Vagina (tissue), 2 donors: Measurements from ENCODE around the gene CYTH2.

Source experiments
- POLR2A ChIP-seq, 2 donors: fragments of 450-650 bp; IDR thresholded peaks; one replicate each; pipeline ENCODE4 v1.6.1; 2017; ENCODE audit warnings: antibody characterized with exemption in 2 of 2, mild to moderate bottlenecking in 2 of 2, moderate library complexity in 2 of 2
- TF ChIP-seq, protein P1 (sequence below), 3 experiments: fragments of 450-650 bp in 2 of 3; fragments of 200-600 bp in 1 of 3; sonication (generic) in 1 of 3; IDR thresholded peaks; one replicate each; pipeline ENCODE4 v1.5.1; 2017 to 2019; ENCODE audit warnings: antibody characterized with exemption in 3 of 3, mild to moderate bottlenecking in 2 of 3, moderate library complexity in 2 of 3

DNA sequence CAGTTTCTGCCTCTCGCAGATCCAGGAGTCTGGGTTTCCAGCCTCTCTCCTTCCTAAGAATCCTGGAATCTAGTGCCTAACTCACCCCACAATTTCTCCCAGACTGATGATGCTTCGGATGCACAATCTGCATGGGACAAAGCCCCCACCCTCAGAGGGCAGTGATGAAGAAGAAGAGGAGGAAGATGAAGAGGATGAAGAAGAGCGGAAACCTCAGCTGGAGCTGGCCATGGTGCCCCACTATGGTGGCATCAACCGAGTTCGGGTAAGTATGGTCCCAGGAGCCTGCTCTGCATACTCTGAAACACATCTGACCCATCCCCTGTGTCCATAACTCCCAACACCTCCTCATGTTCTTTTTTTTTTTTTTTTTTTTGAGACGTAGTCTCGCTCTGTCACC is 22.6 kb upstream of the CYTH2 start:
- TF ChIP-seq, protein P1, sequence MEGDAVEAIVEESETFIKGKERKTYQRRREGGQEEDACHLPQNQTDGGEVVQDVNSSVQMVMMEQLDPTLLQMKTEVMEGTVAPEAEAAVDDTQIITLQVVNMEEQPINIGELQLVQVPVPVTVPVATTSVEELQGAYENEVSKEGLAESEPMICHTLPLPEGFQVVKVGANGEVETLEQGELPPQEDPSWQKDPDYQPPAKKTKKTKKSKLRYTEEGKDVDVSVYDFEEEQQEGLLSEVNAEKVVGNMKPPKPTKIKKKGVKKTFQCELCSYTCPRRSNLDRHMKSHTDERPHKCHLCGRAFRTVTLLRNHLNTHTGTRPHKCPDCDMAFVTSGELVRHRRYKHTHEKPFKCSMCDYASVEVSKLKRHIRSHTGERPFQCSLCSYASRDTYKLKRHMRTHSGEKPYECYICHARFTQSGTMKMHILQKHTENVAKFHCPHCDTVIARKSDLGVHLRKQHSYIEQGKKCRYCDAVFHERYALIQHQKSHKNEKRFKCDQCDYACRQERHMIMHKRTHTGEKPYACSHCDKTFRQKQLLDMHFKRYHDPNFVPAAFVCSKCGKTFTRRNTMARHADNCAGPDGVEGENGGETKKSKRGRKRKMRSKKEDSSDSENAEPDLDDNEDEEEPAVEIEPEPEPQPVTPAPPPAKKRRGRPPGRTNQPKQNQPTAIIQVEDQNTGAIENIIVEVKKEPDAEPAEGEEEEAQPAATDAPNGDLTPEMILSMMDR (IDR thresholded peaks at IDR 0.05): no peak
- TF ChIP-seq POLR2A (IDR thresholded peaks at IDR 0.05): no peak
